GM19035 (cell line): ENCODE results near the gene RBM7.

Experiments
- ATAC-seq: cut with Tn5 transposase; IDR thresholded peaks from one replicate; pipeline ENCODE4 v1.9.1; 2021; ENCODE audit not compliant: unreplicated experiment

RBM7 gene

DNA sequence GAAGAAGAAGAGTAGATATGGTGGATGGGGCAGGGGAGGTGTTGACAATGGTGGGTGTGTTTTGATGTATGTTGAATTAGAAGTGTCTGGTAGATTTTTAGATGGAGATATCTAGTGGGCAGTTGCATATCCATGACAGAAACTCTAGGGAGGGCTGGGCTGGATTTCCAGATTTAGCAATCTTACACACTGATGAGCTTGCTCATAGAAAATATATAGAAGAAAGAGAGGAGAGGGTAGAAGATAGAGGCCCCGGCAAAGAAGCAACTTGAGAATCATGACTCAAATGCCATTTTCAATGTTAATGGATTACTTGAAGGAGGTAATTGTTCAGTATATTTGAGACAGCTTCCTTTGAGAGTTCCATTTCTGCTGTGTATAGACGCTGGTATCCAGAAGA lies 47.0 kb downstream of the RBM7 start:
- ATAC-seq: no peak

DNA sequence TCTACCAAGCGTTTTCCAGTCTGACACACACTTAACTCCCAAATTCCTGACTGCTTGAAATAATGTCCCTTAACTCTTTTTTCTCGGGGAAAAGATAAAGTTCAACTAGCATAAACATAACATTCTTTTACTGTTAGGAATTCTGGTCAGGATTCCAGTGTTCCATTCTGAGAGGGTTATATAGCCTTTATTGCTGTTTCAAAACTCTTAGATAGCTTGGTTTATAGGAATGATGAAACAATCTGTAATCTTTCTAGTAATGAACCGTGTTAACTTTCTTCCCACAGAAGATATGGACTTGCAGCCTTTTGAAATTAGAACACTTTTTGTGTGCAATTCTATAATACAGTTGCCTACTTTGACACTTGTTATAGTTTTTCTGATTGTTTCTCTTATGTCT lies 47.4 kb downstream of the RBM7 start:
- no peak for ATAC-seq

GRCh38 chr11:114448749-114449482 lies 48.5 kb downstream of the RBM7 start:
- ATAC-seq: no peak

- ATAC-seq: no peak
Measured at GRCh38 chr11:114449845-114450244, 49.4 kb downstream of the RBM7 start.

GRCh38 chr11:114452399-114452798 lies 51.9 kb downstream of the RBM7 start:
- no peak for ATAC-seq
